Measurements from ENCODE around the gene ZNF764. TPM values are rescaled to one million over a fixed set of nuclear protein-coding genes. Genes with fewer than 3 reads are reported as not detected.
A peak's percentile ranks its signal among the peaks of the same experiment; 100 is the strongest.

The ZNF764 gene
- total RNA-seq, 1 experiment from 2014 or later = 8.3 TPM

DNA sequence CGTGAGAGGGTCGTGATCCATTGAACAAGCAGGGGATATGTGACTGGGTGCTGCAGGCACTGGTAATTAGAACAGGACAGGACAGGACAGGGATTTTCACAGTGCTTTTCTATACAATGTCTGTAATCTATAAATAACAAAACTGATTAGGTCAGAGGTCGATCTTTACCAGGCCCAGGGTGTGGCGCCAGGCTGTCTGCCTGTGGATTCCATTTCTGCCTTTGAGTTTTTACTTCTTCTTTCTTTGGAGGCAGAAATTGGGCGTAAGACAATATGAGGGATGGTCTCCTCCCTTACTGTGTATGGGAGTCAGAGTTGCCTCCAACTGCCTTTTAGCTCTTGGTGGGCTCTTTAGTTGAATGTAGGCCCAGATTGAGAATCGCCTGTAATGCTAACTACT is 1.5 kb upstream of the ZNF764 start:
- H3K9me3 Mint-ChIP-seq (ENCODE audit: unreplicated experiment) = no peaks in the 10 kb centered on the region
- POLR2A ChIA-PET = interaction anchor here (1.3 to 4.5 kb wide), 4 partner anchors 8 to 69 kb away, joined by 3 to 104 read pairs (median 36); partner anchors contain the start of genes ZNF688 and ZNF747
- H3K27ac Mint-ChIP-seq (ENCODE audit: low read depth, unreplicated experiment) = no peak overlapping the region
- no TSS peak for BruUV-seq (replicated peaks)
- H3K4me3 Mint-ChIP-seq (ENCODE audit: unreplicated experiment) = peak overlapping the region; percentile 45
- TF ChIP-seq, protein P1, sequence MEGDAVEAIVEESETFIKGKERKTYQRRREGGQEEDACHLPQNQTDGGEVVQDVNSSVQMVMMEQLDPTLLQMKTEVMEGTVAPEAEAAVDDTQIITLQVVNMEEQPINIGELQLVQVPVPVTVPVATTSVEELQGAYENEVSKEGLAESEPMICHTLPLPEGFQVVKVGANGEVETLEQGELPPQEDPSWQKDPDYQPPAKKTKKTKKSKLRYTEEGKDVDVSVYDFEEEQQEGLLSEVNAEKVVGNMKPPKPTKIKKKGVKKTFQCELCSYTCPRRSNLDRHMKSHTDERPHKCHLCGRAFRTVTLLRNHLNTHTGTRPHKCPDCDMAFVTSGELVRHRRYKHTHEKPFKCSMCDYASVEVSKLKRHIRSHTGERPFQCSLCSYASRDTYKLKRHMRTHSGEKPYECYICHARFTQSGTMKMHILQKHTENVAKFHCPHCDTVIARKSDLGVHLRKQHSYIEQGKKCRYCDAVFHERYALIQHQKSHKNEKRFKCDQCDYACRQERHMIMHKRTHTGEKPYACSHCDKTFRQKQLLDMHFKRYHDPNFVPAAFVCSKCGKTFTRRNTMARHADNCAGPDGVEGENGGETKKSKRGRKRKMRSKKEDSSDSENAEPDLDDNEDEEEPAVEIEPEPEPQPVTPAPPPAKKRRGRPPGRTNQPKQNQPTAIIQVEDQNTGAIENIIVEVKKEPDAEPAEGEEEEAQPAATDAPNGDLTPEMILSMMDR (IDR thresholded peaks at IDR 0.05; ENCODE audit: unreplicated experiment) = no peak
- DNase-seq (ENCODE audit: unreplicated experiment) = no peak
- H3K27me3 Mint-ChIP-seq (ENCODE audit: insufficient read depth, unreplicated experiment) = no peaks in the 10 kb centered on the region
- CTCF ChIA-PET = interaction anchor here (3.2 kb wide), 1 partner anchor 25 kb away, joined by 28 read pairs; the partner anchor contains the start of gene ZNF747
- H3K36me3 Mint-ChIP-seq (ENCODE audit: insufficient read depth, unreplicated experiment) = peaks cover 14% of the 10 kb centered on the region
- intact Hi-C loops (cut with micrococcal nuclease) = no loop called here
- H3K4me1 Mint-ChIP-seq (ENCODE audit: insufficient read depth, unreplicated experiment) = peaks cover 5% of the 10 kb centered on the region

DNA sequence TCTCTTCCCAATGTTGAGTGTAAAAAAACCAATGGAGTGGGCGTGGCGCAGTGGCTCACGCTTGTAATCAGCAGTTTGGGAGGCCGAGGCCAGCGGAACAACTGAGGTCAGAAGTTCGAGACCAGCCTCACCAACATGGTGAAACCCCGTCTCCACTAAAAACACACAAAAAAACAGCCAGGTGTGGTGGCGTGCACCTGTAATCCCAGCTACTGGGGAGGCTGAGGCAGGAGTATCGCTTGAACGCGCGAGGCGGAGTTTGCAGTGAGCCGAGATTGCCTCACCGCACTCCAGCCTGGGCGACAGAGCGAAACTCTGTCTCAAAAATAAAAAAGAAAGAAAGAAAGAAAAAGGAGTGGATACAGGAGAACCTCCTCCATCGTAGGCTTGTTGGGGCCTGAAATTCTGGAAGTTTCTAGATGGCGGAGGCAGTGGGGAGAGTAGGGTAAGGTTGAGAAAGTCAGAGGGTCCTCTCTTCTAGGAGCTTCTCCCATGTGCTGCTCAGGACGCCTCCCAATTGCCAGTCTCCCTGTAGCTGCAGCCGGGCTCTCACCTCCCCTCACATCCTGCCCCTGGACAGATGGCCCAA is 709 bp upstream of the ZNF764 start:
- CTCF ChIA-PET = interaction anchor here (0.5 to 3.2 kb wide), 6 partner anchors 10 to 129 kb away, joined by 3 to 28 read pairs (median 8); partner anchors contain the start of genes DCTPP1 and ZNF747

DNA sequence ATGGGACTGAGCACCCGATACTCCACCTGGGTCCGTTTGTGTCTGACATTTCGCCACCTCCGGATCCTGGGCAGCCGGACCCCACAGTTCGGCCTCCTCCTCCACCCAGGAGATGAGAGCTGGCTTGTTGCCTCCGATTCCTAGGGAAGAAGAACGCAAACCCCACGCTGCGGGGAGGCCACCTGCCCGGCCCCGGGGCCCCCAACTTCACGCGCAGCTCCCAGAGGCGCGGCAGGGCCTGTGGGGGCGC is 542 bp downstream of the ZNF764 start:
- DNase-seq (ENCODE audit: unreplicated experiment) = no peak
- Mint-ChIP-seq H3K4me3 (ENCODE audit: unreplicated experiment) (peak overlapping the region; percentile 77), H3K27me3 (ENCODE audit: insufficient read depth, unreplicated experiment) (no peaks in the 10 kb centered on the region), H3K27ac (ENCODE audit: low read depth, unreplicated experiment) (peak overlapping the region; percentile 79), H3K9me3 (ENCODE audit: unreplicated experiment) (no peaks in the 10 kb centered on the region), H3K4me1 (ENCODE audit: insufficient read depth, unreplicated experiment) (peaks cover 5% of the 10 kb centered on the region), H3K36me3 (ENCODE audit: insufficient read depth, unreplicated experiment) (peaks cover 32% of the 10 kb centered on the region)
- TF ChIP-seq, protein P1 (IDR thresholded peaks at IDR 0.05; ENCODE audit: unreplicated experiment) = no peak
- no TSS peak for BruUV-seq (replicated peaks)
- POLR2A ChIA-PET = interaction anchor here (0.7 to 4.5 kb wide), 16 partner anchors 8 to 160 kb away, joined by 3 to 104 read pairs (median 5); partner anchors contain the start of genes DCTPP1, FBRS, SEPHS2 and ZNF688
- intact Hi-C loops (cut with micrococcal nuclease) = no loop called here
- CTCF ChIA-PET = interaction anchor here (0.6 to 3.2 kb wide), 7 partner anchors 9 to 1311 kb away, joined by 3 to 28 read pairs (median 3); partner anchors contain the start of genes DCTPP1 and ZNF747

More for the DNA sequence above, 709 bp upstream of the ZNF764 start:
- Mint-ChIP-seq H3K4me1 (ENCODE audit: insufficient read depth, unreplicated experiment) (peaks cover 5% of the 10 kb centered on the region), H3K9me3 (ENCODE audit: unreplicated experiment) (no peaks in the 10 kb centered on the region), H3K4me3 (ENCODE audit: unreplicated experiment) (peak overlapping the region; percentile 77), H3K27me3 (ENCODE audit: insufficient read depth, unreplicated experiment) (no peaks in the 10 kb centered on the region), H3K36me3 (ENCODE audit: insufficient read depth, unreplicated experiment) (peaks cover 22% of the 10 kb centered on the region), H3K27ac (ENCODE audit: low read depth, unreplicated experiment) (no peak overlapping the region)
- TF ChIP-seq, protein P1 (IDR thresholded peaks at IDR 0.05; ENCODE audit: unreplicated experiment) = no peak
- no peak for DNase-seq (ENCODE audit: unreplicated experiment)
- BruUV-seq (replicated peaks) = no TSS peak
- intact Hi-C loops (cut with micrococcal nuclease) = loop anchor here (1.0 kb wide), 2 partner anchors 24 to 26 kb away; partner anchors contain the start of gene ZNF785
- POLR2A ChIA-PET = interaction anchor here (0.6 to 4.5 kb wide), 20 partner anchors 8 to 745 kb away, joined by 3 to 104 read pairs (median 4); partner anchors contain the start of genes DCTPP1, FBRS, ZNF688 and ZNF689

DNA sequence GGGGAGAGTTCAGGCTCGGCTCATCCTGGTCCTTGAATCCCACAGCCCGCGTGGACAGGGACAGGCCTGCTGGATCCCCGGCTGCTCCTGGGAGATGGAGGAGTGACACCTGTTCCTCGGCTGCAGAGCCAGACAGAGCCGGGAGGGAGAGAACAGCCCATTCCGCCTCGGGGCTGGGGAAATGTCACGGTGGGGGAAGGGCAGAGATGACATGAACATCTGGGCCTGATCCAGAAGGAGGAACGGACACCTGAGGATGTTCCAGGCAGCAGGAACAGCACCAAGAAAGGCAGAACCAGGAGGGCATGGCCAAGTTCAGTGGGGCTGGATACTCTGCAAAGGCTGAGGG is 2.1 kb downstream of the ZNF764 start:
- peaks cover 32% of the 10 kb centered on the region for H3K36me3 Mint-ChIP-seq (ENCODE audit: insufficient read depth, unreplicated experiment)
- no peaks in the 10 kb centered on the region for H3K27me3 Mint-ChIP-seq (ENCODE audit: insufficient read depth, unreplicated experiment)
- no peak overlapping the region for H3K27ac Mint-ChIP-seq (ENCODE audit: low read depth, unreplicated experiment)
- no peak for DNase-seq (ENCODE audit: unreplicated experiment)
- no TSS peak for BruUV-seq (replicated peaks)
- peak overlapping the region; percentile 77 for H3K4me3 Mint-ChIP-seq (ENCODE audit: unreplicated experiment)
- ChIA-PET POLR2A (interaction anchor here (2.8 to 4.5 kb wide), 3 partner anchors 16 to 28 kb away, joined by 38 to 104 read pairs (median 39); partner anchors contain the start of genes ZNF688, ZNF747 and ZNF768), CTCF (interaction anchor here (1.2 kb wide), 1 partner anchor 106 kb away, joined by 3 read pairs; no protein-coding TSS in a partner anchor)
- peaks cover 5% of the 10 kb centered on the region for H3K4me1 Mint-ChIP-seq (ENCODE audit: insufficient read depth, unreplicated experiment)
- intact Hi-C loops (cut with micrococcal nuclease) = no loop called here
- TF ChIP-seq, protein P1 (IDR thresholded peaks at IDR 0.05; ENCODE audit: unreplicated experiment) = no peak
- H3K9me3 Mint-ChIP-seq (ENCODE audit: unreplicated experiment) = no peaks in the 10 kb centered on the region
